GM12878 (cell line): ENCODE results near the gene LAMB4. TPM values are rescaled to one million over a fixed set of nuclear protein-coding genes. Genes with fewer than 3 reads are reported as not detected.

Source experiments
- ATAC-seq: fragments of 200-7000 bp; cut with Tn5 transposase; 3 replicates; pipeline ENCODE4 v1.9.1; 2020; ENCODE audit warnings: mild to moderate bottlenecking, moderate library complexity
- BruUV-seq: library from RNA; stranded (reverse); fragments of 400-500 nt; replicated peaks from 2 replicates; lab custom pipeline; 2021; lab: Mats Ljungman, UMichigan
- CTCF ChIA-PET: fragments of 300-600 bp; sonication (Branson Sonifier 250); formaldehyde crosslinking; extraction: SDS; loops from one replicate; lab custom pipeline; 2021; ENCODE audit warnings: inconsistent platforms; lab: Yijun Ruan, JAX
- POLR2A ChIA-PET: fragments of 350-600 bp; formaldehyde crosslinking; extraction: SDS; loops from one replicate; lab custom pipeline; 2021; ENCODE audit warnings: inconsistent platforms; lab: Charles Lee
- RAD21 ChIA-PET: fragments of 300-600 bp; sonication (Branson Sonifier 250); formaldehyde crosslinking; loops from one replicate; lab custom pipeline; 2023; ENCODE audit warnings: antibody characterized with exemption; ENCODE audit not compliant: unreplicated experiment; lab: Charles Lee
- SMC1A ChIA-PET: fragments of 300-600 bp; sonication (Branson Sonifier 250); formaldehyde crosslinking; loops from one replicate; lab custom pipeline; 2023; ENCODE audit not compliant: unreplicated experiment, uncharacterized antibody; lab: Charles Lee
- DNase-seq: peaks from one replicate; pipeline ENCODE4 v3.0.0-alpha.2; 2011; ENCODE audit warnings: low read depth, low spot score
- FAIRE-seq: peaks from 3 replicates; lab custom pipeline; 2011; peaks lifted over from hg19 to GRCh38; lab: Jason Lieb, UNC
- H2AFZ ChIP-seq: 2 replicates; pipeline ENCODE4 v1.6.0; 2011; ENCODE audit warnings: low read depth, low read length, control low read depth; ENCODE audit not compliant: control insufficient read depth
- H3K27ac ChIP-seq: 2 replicates; pipeline ENCODE4 v1.5.1; 2011; ENCODE audit warnings: control low read depth; ENCODE audit not compliant: control insufficient read depth, insufficient read depth
- H3K27me3 ChIP-seq, 2 experiments: replicated peaks in 1 of 2; 2 replicates each; pipeline versions ENCODE4 v1.6.0 to v1.6.1; 2011; ENCODE audit warnings: low read length in 1 of 2; ENCODE audit not compliant: control insufficient read depth in 2 of 2, insufficient read depth in 2 of 2
- H3K36me3 ChIP-seq, 2 experiments: 2 replicates each; pipeline ENCODE4 v1.5.1; 2011; ENCODE audit warnings: low read length in 1 of 2; ENCODE audit not compliant: control insufficient read depth in 2 of 2, insufficient read depth in 2 of 2
- H3K4me1 ChIP-seq: 2 replicates; pipeline ENCODE4 v1.6.1; 2011; ENCODE audit warnings: mild to moderate bottlenecking, low read length, moderate library complexity, mixed read lengths; ENCODE audit not compliant: control insufficient read depth, insufficient read depth
- H3K4me2 ChIP-seq: 2 replicates; pipeline ENCODE4 v1.6.0; 2011; ENCODE audit warnings: control low read depth; ENCODE audit not compliant: control insufficient read depth, insufficient read depth
- H3K4me3 ChIP-seq: fragments of 200-600 bp; sonication (generic); 2 replicates; pipeline ENCODE4 v1.5.1; 2016
- H3K79me2 ChIP-seq: 2 replicates; pipeline ENCODE4 v1.6.0; 2011; ENCODE audit warnings: low read length; ENCODE audit not compliant: control insufficient read depth, insufficient read depth
- H3K9ac ChIP-seq: 2 replicates; pipeline ENCODE4 v1.8.0; 2011; ENCODE audit warnings: low read length, control low read depth, mixed read lengths; ENCODE audit not compliant: control insufficient read depth, insufficient read depth
- H3K9me3 ChIP-seq: replicated peaks from 3 replicates; pipeline ENCODE4 v1.5.1; 2011; ENCODE audit warnings: mild to moderate bottlenecking, low read length; ENCODE audit not compliant: control insufficient read depth, insufficient read depth
- H4K20me1 ChIP-seq: 2 replicates; pipeline ENCODE4 v1.6.0; 2011; ENCODE audit not compliant: control insufficient read depth, insufficient read depth
- BHLHE40 ChIP-seq, 2 experiments: fragments of 450-650 bp in 1 of 2; IDR thresholded peaks; 2 replicates each; pipeline ENCODE4 v1.6.1; 2011 to 2017; ENCODE audit warnings: low read depth in 2 of 2, borderline replicate concordance in 1 of 2, improper control_type of control experiment in 1 of 2, low read length in 1 of 2, mild to moderate bottlenecking in 1 of 2
- CEBPB ChIP-seq, 2 experiments: fragments of 150-350 bp in 1 of 2; IDR thresholded peaks; 2 replicates each; pipeline ENCODE4 v1.6.1; 2012 to 2014; ENCODE audit warnings: low read depth in 2 of 2, low read length in 2 of 2, borderline replicate concordance in 1 of 2, inconsistent platforms in 1 of 2
- HCFC1 ChIP-seq: fragments of 150-350 bp; IDR thresholded peaks from 2 replicates; pipeline ENCODE4 v1.6.1; 2014; ENCODE audit warnings: low read length
- IRF4 ChIP-seq: IDR thresholded peaks from 2 replicates; pipeline ENCODE4 v1.6.1; 2011; ENCODE audit warnings: low read depth, low read length
- KLF5 ChIP-seq: fragments of 450-650 bp; IDR thresholded peaks from 2 replicates; pipeline ENCODE4 v1.6.1; 2014; ENCODE audit warnings: mild to moderate bottlenecking; ENCODE audit not compliant: partially characterized antibody
- MEF2A ChIP-seq: IDR thresholded peaks from 2 replicates; pipeline ENCODE4 v1.6.1; 2011; ENCODE audit warnings: low read depth, mild to moderate bottlenecking, low read length, moderate library complexity; ENCODE audit not compliant: insufficient read depth
- NBN ChIP-seq: fragments of 450-650 bp; IDR thresholded peaks from 2 replicates; pipeline ENCODE4 v1.6.1; 2016
- RCOR1 ChIP-seq: conservative IDR thresholded peaks from 2 replicates; pipeline ENCODE4 v1.6.1; 2012; ENCODE audit warnings: low read depth, low read length, improper control_type of control experiment
- SRF ChIP-seq, 2 experiments: IDR thresholded peaks; 2 replicates each; pipeline ENCODE4 v1.6.1; 2011; ENCODE audit warnings: low read depth in 2 of 2, low read length in 2 of 2, mild to moderate bottlenecking in 1 of 2, moderate library complexity in 1 of 2
- STAT1 ChIP-seq: fragments of 450-650 bp; conservative IDR thresholded peaks from 2 replicates; pipeline ENCODE4 v1.6.1; 2014; ENCODE audit warnings: antibody characterized with exemption, mild to moderate bottlenecking
- TAF1 ChIP-seq: IDR thresholded peaks from 2 replicates; pipeline ENCODE4 v1.6.1; 2011; ENCODE audit warnings: mild to moderate bottlenecking, low read depth, low read length, borderline replicate concordance
- YY1 ChIP-seq: IDR thresholded peaks from 2 replicates; pipeline ENCODE4 v1.6.1; 2011; ENCODE audit warnings: low read depth, mild to moderate bottlenecking, low read length
- ZNF207 ChIP-seq: fragments of 450-650 bp; IDR thresholded peaks from 2 replicates; pipeline ENCODE4 v1.6.1; 2014; ENCODE audit warnings: antibody characterized with exemption, mild to moderate bottlenecking, borderline replicate concordance
- ZNF622 ChIP-seq: fragments of 450-650 bp; IDR thresholded peaks from 2 replicates; pipeline ENCODE4 v1.6.1; 2017; ENCODE audit warnings: mild to moderate bottlenecking, inconsistent platforms
- WGBS: methylation state at CpG from one replicate; pipeline ENCODE4 v1.1.6; 2016; ENCODE audit warnings: low lambda C conversion rate; ENCODE audit not compliant: insufficient replicate concordance, insufficient coverage; ENCODE audit errors: missing lambda C conversion rate; 5-methylcytosine and 5-hydroxymethylcytosine counted together
- in situ Hi-C: fragments of 300-500 bp; cut with MboI; formaldehyde crosslinking; loops from 9 replicates; pipeline ENCODE4 v1.14.3; 2018; ENCODE audit warnings: mixed read lengths
- intact Hi-C: fragments of 100-400 bp; cut with micrococcal nuclease; formaldehyde crosslinking; loops from one replicate; pipeline ENCODE4 v1.14.2; 2022; ENCODE audit not compliant: unreplicated experiment
- polyA plus RNA-seq, 11 experiments: library from polyadenylated mRNA; depleted of rRNA in 4 of 11; unstranded in 6 of 11; stranded (reverse) in 5 of 11; fragments of >200 nt; fragmentation: Nextera tagmentation in 4 of 11; fragmentation: Illumina TruSeq in 1 of 11; extraction: Ambion mirVana in 4 of 11; extraction: Trizol in 1 of 11; gene quantifications; 1 replicate in 1 of 11; 2 replicates in 10 of 11; pipeline versions ENCODE4 v1.2.1 to v1.2.3, GENCODE V29; 2011 to 2016; ENCODE audit warnings: inconsistent platforms in 2 of 11, missing spikeins in 2 of 11, low read depth in 1 of 11
- total RNA-seq, 4 experiments: library from RNA; depleted of rRNA in 3 of 4; stranded (reverse); fragments of >200 nt in 3 of 4; fragmentation: Illumina TruSeq in 1 of 4; extraction: Trizol in 1 of 4; gene quantifications; 2 replicates each; pipeline versions ENCODE4 v1.2.1 to v1.2.3, GENCODE V29; 2013 to 2021
- TF ChIP-seq, protein P1 (sequence below): fragments of 450-650 bp; formaldehyde crosslinking; IDR thresholded peaks from 2 replicates; pipeline ENCODE4 v1.4.0; 2022; ENCODE audit warnings: mild to moderate bottlenecking, moderate library complexity
- TF ChIP-seq, protein P2 (sequence below): fragments of 450-650 bp; IDR thresholded peaks from 2 replicates; pipeline ENCODE4 v1.6.1; 2016; ENCODE audit warnings: mild to moderate bottlenecking
- TF ChIP-seq, protein P3 (sequence below): fragments of 450-650 bp; formaldehyde crosslinking; IDR thresholded peaks from 2 replicates; pipeline ENCODE4 v1.4.0; 2020; ENCODE audit warnings: mild to moderate bottlenecking, moderate library complexity

LAMB4 gene
- total and polyA plus RNA-seq, 10 of the 15 experiments (the other 5 are each of a cell fraction or from before 2014, with no cell fraction given), result 0.04 to 0.06 TPM; not detected in 8

DNA sequence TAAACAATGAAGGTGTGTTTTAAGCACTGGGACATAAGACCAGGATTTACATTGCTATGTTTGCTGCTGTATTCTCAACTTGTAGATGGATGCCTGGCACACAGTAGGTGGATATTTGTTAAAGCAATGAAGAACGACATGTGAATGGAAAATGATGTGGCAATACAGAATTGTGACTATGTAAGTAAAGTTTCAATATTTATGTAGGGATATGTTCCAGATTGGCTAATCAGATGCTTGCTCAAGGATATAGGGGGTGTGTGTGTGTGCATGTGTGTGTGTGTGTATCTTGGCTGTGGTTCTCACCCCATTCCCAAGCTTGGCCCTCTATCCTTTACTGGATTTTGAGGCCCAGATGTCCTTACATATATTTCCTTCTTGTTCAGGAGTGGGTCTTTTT lies 84.5 kb downstream of the LAMB4 start:
- POLR2A ChIA-PET, result no interaction called here
- WGBS, result 27% methylated on average over 1 of the region's 1 CpG

More for the DNA sequence above, 84.5 kb downstream of the LAMB4 start:
- no peak for FAIRE-seq
- Histone ChIP-seq H3K4me1 (no peaks in the 10 kb centered on the region; the same call in 1 of the 2 replicates), H4K20me1 (no peaks in the 10 kb centered on the region)
- ChIA-PET RAD21 (no interaction called here), CTCF (no interaction called here)
- TF ChIP-seq NBN (no peak), HCFC1 (no peak), IRF4 (no peak), ZNF207 (no peak), RCOR1 (no peak), TAF1 (no peak), CEBPB (IDR thresholded peaks at IDR 0.05; ENCODE audit: borderline replicate concordance in 1 of 2, low read depth in 2 of 2, low read length in 2 of 2) (no peak), YY1 (no peak), MEF2A (no peak), BHLHE40 (IDR thresholded peaks at IDR 0.05; ENCODE audit: borderline replicate concordance in 1 of 2, low read depth in 2 of 2, low read length in 1 of 2) (no peak), STAT1 (no peak), KLF5 (no peak), SRF (IDR thresholded peaks at IDR 0.05; ENCODE audit: low read depth in 2 of 2, low read length in 2 of 2) (no peak), ZNF622 (no peak)
- TF ChIP-seq, protein P1, sequence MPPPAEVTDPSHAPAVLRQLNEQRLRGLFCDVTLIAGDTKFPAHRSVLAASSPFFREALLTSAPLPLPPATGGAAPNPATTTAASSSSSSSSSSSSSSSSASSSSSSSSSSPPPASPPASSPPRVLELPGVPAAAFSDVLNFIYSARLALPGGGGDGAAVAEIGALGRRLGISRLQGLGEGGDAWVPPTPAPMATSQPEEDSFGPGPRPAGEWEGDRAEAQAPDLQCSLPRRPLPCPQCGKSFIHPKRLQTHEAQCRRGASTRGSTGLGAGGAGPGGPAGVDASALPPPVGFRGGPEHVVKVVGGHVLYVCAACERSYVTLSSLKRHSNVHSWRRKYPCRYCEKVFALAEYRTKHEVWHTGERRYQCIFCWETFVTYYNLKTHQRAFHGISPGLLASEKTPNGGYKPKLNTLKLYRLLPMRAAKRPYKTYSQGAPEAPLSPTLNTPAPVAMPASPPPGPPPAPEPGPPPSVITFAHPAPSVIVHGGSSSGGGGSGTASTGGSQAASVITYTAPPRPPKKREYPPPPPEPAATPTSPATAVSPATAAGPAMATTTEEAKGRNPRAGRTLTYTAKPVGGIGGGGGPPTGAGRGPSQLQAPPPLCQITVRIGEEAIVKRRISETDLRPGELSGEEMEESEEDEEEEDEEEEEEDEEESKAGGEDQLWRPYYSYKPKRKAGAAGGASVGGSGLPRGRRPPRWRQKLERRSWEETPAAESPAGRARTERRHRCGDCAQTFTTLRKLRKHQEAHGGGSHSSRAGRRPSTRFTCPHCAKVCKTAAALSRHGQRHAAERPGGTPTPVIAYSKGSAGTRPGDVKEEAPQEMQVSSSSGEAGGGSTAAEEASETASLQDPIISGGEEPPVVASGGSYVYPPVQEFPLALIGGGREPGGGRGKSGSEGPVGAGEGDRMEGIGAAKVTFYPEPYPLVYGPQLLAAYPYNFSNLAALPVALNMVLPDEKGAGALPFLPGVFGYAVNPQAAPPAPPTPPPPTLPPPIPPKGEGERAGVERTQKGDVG (CRISPR knock-in tag), result no peak
- TF ChIP-seq, protein P2, sequence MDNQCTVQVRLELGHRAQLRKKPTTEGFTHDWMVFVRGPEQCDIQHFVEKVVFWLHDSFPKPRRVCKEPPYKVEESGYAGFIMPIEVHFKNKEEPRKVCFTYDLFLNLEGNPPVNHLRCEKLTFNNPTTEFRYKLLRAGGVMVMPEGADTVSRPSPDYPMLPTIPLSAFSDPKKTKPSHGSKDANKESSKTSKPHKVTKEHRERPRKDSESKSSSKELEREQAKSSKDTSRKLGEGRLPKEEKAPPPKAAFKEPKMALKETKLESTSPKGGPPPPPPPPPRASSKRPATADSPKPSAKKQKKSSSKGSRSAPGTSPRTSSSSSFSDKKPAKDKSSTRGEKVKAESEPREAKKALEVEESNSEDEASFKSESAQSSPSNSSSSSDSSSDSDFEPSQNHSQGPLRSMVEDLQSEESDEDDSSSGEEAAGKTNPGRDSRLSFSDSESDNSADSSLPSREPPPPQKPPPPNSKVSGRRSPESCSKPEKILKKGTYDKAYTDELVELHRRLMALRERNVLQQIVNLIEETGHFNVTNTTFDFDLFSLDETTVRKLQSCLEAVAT, result no peak
- TF ChIP-seq, protein P3, sequence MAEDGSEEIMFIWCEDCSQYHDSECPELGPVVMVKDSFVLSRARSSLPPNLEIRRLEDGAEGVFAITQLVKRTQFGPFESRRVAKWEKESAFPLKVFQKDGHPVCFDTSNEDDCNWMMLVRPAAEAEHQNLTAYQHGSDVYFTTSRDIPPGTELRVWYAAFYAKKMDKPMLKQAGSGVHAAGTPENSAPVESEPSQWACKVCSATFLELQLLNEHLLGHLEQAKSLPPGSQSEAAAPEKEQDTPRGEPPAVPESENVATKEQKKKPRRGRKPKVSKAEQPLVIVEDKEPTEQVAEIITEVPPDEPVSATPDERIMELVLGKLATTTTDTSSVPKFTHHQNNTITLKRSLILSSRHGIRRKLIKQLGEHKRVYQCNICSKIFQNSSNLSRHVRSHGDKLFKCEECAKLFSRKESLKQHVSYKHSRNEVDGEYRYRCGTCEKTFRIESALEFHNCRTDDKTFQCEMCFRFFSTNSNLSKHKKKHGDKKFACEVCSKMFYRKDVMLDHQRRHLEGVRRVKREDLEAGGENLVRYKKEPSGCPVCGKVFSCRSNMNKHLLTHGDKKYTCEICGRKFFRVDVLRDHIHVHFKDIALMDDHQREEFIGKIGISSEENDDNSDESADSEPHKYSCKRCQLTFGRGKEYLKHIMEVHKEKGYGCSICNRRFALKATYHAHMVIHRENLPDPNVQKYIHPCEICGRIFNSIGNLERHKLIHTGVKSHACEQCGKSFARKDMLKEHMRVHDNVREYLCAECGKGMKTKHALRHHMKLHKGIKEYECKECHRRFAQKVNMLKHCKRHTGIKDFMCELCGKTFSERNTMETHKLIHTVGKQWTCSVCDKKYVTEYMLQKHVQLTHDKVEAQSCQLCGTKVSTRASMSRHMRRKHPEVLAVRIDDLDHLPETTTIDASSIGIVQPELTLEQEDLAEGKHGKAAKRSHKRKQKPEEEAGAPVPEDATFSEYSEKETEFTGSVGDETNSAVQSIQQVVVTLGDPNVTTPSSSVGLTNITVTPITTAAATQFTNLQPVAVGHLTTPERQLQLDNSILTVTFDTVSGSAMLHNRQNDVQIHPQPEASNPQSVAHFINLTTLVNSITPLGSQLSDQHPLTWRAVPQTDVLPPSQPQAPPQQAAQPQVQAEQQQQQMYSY (CRISPR knock-in tag), result no peak
- TF ChIP-seq, all 136 proteins: peak for 0
- SMC1A ChIA-PET, result interaction anchor here (1.6 kb wide), 1 partner anchor 8 kb away, joined by 3 read pairs; no protein-coding TSS in a partner anchor
- intact Hi-C loops (no loop called here), in situ Hi-C loops (no loop called here)
- no peak overlapping the region for H3K4me3 ChIP-seq
- H3K27me3 ChIP-seq, result no peaks in the 10 kb centered on the region
- H3K27ac ChIP-seq, result no peak overlapping the region
- no peaks in the 10 kb centered on the region for H3K36me3 ChIP-seq
- H3K79me2 ChIP-seq, result no peaks in the 10 kb centered on the region
- H3K4me2 ChIP-seq, result no peak overlapping the region
- no peak overlapping the region for H2AFZ ChIP-seq
- DNase-seq (no peak), ATAC-seq (no peak)
- BruUV-seq, result no TSS peak
- no peaks in the 10 kb centered on the region for H3K9me3 ChIP-seq
- H3K9ac ChIP-seq, result no peak overlapping the region
